ENCODE measurements around the gene GBGT1. TPM values are rescaled to one million over a fixed set of nuclear protein-coding genes. Genes with fewer than 3 reads are reported as not detected.
"Not testable (repeated sequence)": the region's sequence is repeated elsewhere in the genome, so short reads cannot be mapped to it uniquely, and the experiment has no call there.

GBGT1 gene
- total RNA-seq, 1 experiment from 2014 or later, result not detected

GRCh38 chr9:133208880-133209300 lies 45.2 kb upstream of the GBGT1 start, which contains the start of gene OBP2B:
TSS of gene OBP2B (minus strand) at chr9:133209250. CDS start at chr9:133209199, 51 bp downstream.
- peak within 1 kb of the TSS; percentile 34; the same call in 1 of the 2 replicates for H3K4me2 ChIP-seq (ENCODE audit: low read length)
- ATAC-seq, result not testable (repeated sequence)

GRCh38 chr9:133208171-133208879 lies 44.6 kb upstream of the GBGT1 start:
- H3K4me3 ChIP-seq (ENCODE audit: low read length); intact Hi-C loops (cut with micrococcal nuclease); H4K20me1 ChIP-seq (ENCODE audit: low read length); H3F3A ChIP-seq (ENCODE audit: low read length, unreplicated experiment); H3K9me2 ChIP-seq (replicated peaks; ENCODE audit: low read length); DNase-seq; H3K9me3 ChIP-seq (ENCODE audit: low read length); H3K27me3 ChIP-seq (ENCODE audit: low read length); CTCF ChIA-PET; BruUV-seq (replicated peaks); H3K36me3 ChIP-seq (ENCODE audit: low read depth, low read length); ATAC-seq; H3K27ac ChIP-seq (ENCODE audit: low read length); H3K4me2 ChIP-seq (ENCODE audit: low read length); POLR2A ChIA-PET (ENCODE audit: unreplicated experiment); H3K79me2 ChIP-seq (ENCODE audit: low read length); H3K9ac ChIP-seq (ENCODE audit: low read length); H2AFZ ChIP-seq (ENCODE audit: low read length): not testable (repeated sequence)
- H3K4me1 ChIP-seq (ENCODE audit: insufficient read depth, low read length), result peaks cover 19% of the 10 kb centered on the region

More at GRCh38 chr9:133208880-133209300, 45.2 kb upstream of the GBGT1 start, which contains the start of gene OBP2B:
- H2AFZ ChIP-seq (ENCODE audit: low read length); intact Hi-C loops (cut with micrococcal nuclease); CTCF ChIA-PET; H3K9me2 ChIP-seq (replicated peaks; ENCODE audit: low read length); H4K20me1 ChIP-seq (ENCODE audit: low read length); H3K36me3 ChIP-seq (ENCODE audit: low read depth, low read length); H3F3A ChIP-seq (ENCODE audit: low read length, unreplicated experiment); H3K27me3 ChIP-seq (ENCODE audit: low read length); DNase-seq; BruUV-seq (replicated peaks); H3K9ac ChIP-seq (ENCODE audit: low read length); H3K79me2 ChIP-seq (ENCODE audit: low read length); H3K9me3 ChIP-seq (ENCODE audit: low read length); H3K4me3 ChIP-seq (ENCODE audit: low read length); POLR2A ChIA-PET (ENCODE audit: unreplicated experiment): not testable (repeated sequence)
- peaks cover 24% of the 10 kb centered on the region for H3K4me1 ChIP-seq (ENCODE audit: insufficient read depth, low read length)
- 0 out of 2 replicates have a peak within 1 kb of the TSS, but pooled peaks have one; percentile 36 for H3K27ac ChIP-seq (ENCODE audit: low read length)

- intact Hi-C loops (cut with micrococcal nuclease), result no loop called here
- Histone ChIP-seq H3K79me2 (ENCODE audit: low read length) (no peaks in the 10 kb centered on the region), H3K4me1 (ENCODE audit: insufficient read depth, low read length) (peaks cover 17% of the 10 kb centered on the region), H3K9me3 (ENCODE audit: low read length) (no peaks in the 10 kb centered on the region), H3K9ac (ENCODE audit: low read length) (no peak overlapping the region), H3F3A (ENCODE audit: low read length, unreplicated experiment) (no peaks in the 10 kb centered on the region), H4K20me1 (ENCODE audit: low read length) (no peaks in the 10 kb centered on the region), H3K27ac (ENCODE audit: low read length) (no peak overlapping the region), H3K4me2 (ENCODE audit: low read length) (no peak overlapping the region), H3K27me3 (ENCODE audit: low read length) (no peaks in the 10 kb centered on the region), H3K9me2 (replicated peaks; ENCODE audit: low read length) (no peaks in the 10 kb centered on the region), H2AFZ (ENCODE audit: low read length) (no peak overlapping the region), H3K4me3 (ENCODE audit: low read length) (no peak overlapping the region), H3K36me3 (ENCODE audit: low read depth, low read length) (no peaks in the 10 kb centered on the region)
- CTCF ChIA-PET, result no interaction called here
- no TSS peak for BruUV-seq (replicated peaks)
- POLR2A ChIA-PET (ENCODE audit: unreplicated experiment), result no interaction called here
- ATAC-seq (no peak), DNase-seq (no peak)
- no peak for TF ChIP-seq EZH2phosphoT487 (IDR thresholded peaks at IDR 0.05; ENCODE audit: borderline replicate concordance, low read length)
- no peak for TF ChIP-seq EZH2 (IDR thresholded peaks at IDR 0.05; ENCODE audit: low read length, unreplicated experiment)
- TF ChIP-seq CTCF (conservative IDR thresholded peaks at IDR 0.05; ENCODE audit: low read depth, low read length), result no peak
Measured at GRCh38 chr9:133207540-133208170, 43.9 kb upstream of the GBGT1 start.
